ENCODE results near the gene KRTAP10-10. TPM values are rescaled to one million over a fixed set of nuclear protein-coding genes. Genes with fewer than 3 reads are reported as not detected.

KRTAP10-10 gene
- polyA plus RNA-seq, 1 donor (not counting 4 experiments of a cell fraction or from before 2014, with no cell fraction given), result not detected

DNA sequence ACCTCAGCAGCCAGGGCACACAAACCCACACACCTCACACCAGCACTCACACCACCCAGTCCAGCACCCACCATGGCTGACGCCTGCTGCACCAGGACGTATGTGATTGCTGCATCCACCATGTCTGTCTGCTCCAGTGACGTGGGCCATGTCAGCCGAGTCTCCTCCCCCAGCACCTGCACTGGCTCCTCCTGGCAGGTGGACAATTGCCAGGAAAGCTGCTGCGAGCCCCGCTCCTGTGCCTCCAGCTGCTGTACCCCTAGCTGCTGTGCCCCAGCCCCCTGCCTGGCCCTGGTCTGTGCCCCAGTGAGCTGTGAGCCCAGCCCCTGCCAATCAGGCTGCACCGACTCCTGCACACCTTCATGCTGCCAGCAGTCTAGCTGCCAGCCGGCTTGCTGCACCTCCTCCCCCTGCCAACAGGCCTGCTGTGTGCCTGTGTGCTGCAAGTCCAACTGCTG lies 25.1 kb upstream of the KRTAP10-10 start, which contains the start of gene KRTAP10-8:
Gene KRTAP10-8 (plus strand): TSS at position 51 of the 458 bp plus-strand sequence. CDS start 22 bp downstream, at position 73.
- Histone ChIP-seq H3K27me3 (ENCODE audit: control insufficient read depth, extremely low read depth, insufficient read depth, low read length) (peaks cover 19% of the 10 kb centered on the region), H3K9ac (ENCODE audit: control insufficient read depth, extremely low read depth, insufficient read depth, low read length) (no peak within 1 kb of the TSS), H2AFZ (ENCODE audit: control insufficient read depth, low read length) (no peak within 1 kb of the TSS), H3K36me3 (ENCODE audit: control insufficient read depth in 2 of 2, extremely low read depth in 1 of 2, insufficient read depth in 2 of 2, low read length in 2 of 2) (no peaks in the 10 kb centered on the region), H3K4me1 (ENCODE audit: control insufficient read depth, extremely low read depth, insufficient read depth, low read length) (peaks cover 7% of the 10 kb centered on the region), H4K20me1 (ENCODE audit: control insufficient read depth, extremely low read depth, insufficient read depth, low read length) (no peaks in the 10 kb centered on the region), H3K4me3 (ENCODE audit: control insufficient read depth in 2 of 3, extremely low read depth in 1 of 3, insufficient read depth in 2 of 3, low read depth in 1 of 3, low read length in 3 of 3) (no peak within 1 kb of the TSS), H3K4me2 (ENCODE audit: control insufficient read depth, extremely low read depth, insufficient read depth, low read depth, low read length) (no peak within 1 kb of the TSS), H3K79me2 (ENCODE audit: control insufficient read depth, insufficient read depth, low read length) (no peaks in the 10 kb centered on the region), H3K27ac (ENCODE audit: control insufficient read depth, insufficient read depth, low read length) (no peak within 1 kb of the TSS), H3K9me1 (ENCODE audit: control insufficient read depth, extremely low read depth, insufficient read depth, low read length) (no peaks in the 10 kb centered on the region), H3K9me3 (ENCODE audit: control insufficient read depth, low read depth, low read length) (peaks cover 7% of the 10 kb centered on the region)
- DNase-seq (ENCODE audit: low read depth, low spot score) (no peak), FAIRE-seq (no peak)
- dilution Hi-C loops (cut with MboI; ENCODE audit: extremely low pct_ligation_motif_present, low sequenced_read_pairs), result no loop called here
- TF ChIP-seq, protein P1, sequence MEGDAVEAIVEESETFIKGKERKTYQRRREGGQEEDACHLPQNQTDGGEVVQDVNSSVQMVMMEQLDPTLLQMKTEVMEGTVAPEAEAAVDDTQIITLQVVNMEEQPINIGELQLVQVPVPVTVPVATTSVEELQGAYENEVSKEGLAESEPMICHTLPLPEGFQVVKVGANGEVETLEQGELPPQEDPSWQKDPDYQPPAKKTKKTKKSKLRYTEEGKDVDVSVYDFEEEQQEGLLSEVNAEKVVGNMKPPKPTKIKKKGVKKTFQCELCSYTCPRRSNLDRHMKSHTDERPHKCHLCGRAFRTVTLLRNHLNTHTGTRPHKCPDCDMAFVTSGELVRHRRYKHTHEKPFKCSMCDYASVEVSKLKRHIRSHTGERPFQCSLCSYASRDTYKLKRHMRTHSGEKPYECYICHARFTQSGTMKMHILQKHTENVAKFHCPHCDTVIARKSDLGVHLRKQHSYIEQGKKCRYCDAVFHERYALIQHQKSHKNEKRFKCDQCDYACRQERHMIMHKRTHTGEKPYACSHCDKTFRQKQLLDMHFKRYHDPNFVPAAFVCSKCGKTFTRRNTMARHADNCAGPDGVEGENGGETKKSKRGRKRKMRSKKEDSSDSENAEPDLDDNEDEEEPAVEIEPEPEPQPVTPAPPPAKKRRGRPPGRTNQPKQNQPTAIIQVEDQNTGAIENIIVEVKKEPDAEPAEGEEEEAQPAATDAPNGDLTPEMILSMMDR (optimal IDR thresholded peaks at IDR 0.05 in 1 of 3, IDR thresholded peaks at IDR 0.05 in 1 of 3, conservative IDR thresholded peaks at IDR 0.05 in 1 of 3; ENCODE audit: extremely low read depth in 1 of 3, insufficient read depth in 2 of 3, low read length in 3 of 3), result no peak
- no peak for TF ChIP-seq EZH2 (IDR thresholded peaks at IDR 0.05; ENCODE audit: low read length)

DNA sequence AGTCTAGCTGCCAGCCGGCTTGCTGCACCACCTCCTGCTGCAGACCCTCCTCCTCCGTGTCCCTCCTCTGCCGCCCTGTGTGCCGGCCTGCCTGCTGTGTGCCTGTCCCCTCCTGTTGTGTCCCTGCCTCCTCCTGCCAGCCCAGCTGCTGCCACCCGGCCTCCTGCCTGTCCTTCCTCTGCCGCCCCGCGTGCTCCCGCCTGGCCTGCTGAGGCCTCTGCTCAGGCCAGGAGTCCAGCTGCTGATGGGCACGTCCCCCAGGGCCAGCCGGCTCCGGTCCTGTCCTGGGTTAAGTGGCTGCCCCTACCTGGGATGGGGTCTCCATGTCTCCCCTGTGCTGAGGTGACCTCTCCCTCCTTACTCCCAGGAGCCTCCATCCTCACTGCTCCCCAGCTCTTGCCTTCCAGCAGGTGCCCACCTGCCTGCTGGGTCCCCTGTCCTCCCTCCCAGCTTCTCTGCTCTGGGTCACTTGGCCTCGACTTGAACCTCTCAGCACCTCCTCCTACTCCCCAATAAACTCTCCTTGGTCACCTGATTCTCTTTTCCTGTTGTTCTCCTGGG lies 24.4 kb upstream of the KRTAP10-10 start:
- Histone ChIP-seq H3K4me2 (ENCODE audit: control insufficient read depth, extremely low read depth, insufficient read depth, low read depth, low read length) (no peak overlapping the region), H3K9ac (ENCODE audit: control insufficient read depth, extremely low read depth, insufficient read depth, low read length) (no peak overlapping the region), H3K27me3 (ENCODE audit: control insufficient read depth, extremely low read depth, insufficient read depth, low read length) (peaks cover 19% of the 10 kb centered on the region), H3K27ac (ENCODE audit: control insufficient read depth, insufficient read depth, low read length) (no peak overlapping the region), H3K36me3 (ENCODE audit: control insufficient read depth in 2 of 2, extremely low read depth in 1 of 2, insufficient read depth in 2 of 2, low read length in 2 of 2) (no peaks in the 10 kb centered on the region), H2AFZ (ENCODE audit: control insufficient read depth, low read length) (no peak overlapping the region), H3K9me3 (ENCODE audit: control insufficient read depth, low read depth, low read length) (peaks cover 7% of the 10 kb centered on the region), H3K4me1 (ENCODE audit: control insufficient read depth, extremely low read depth, insufficient read depth, low read length) (peaks cover 7% of the 10 kb centered on the region), H4K20me1 (ENCODE audit: control insufficient read depth, extremely low read depth, insufficient read depth, low read length) (no peaks in the 10 kb centered on the region), H3K9me1 (ENCODE audit: control insufficient read depth, extremely low read depth, insufficient read depth, low read length) (no peaks in the 10 kb centered on the region), H3K4me3 (ENCODE audit: control insufficient read depth in 2 of 3, extremely low read depth in 1 of 3, insufficient read depth in 2 of 3, low read depth in 1 of 3, low read length in 3 of 3) (no peak overlapping the region), H3K79me2 (ENCODE audit: control insufficient read depth, insufficient read depth, low read length) (no peaks in the 10 kb centered on the region)
- FAIRE-seq (no peak), DNase-seq (ENCODE audit: low read depth, low spot score) (no peak)
- dilution Hi-C loops (cut with MboI; ENCODE audit: extremely low pct_ligation_motif_present, low sequenced_read_pairs), result no loop called here
- TF ChIP-seq EZH2 (IDR thresholded peaks at IDR 0.05; ENCODE audit: low read length), result no peak
- TF ChIP-seq, protein P1 (optimal IDR thresholded peaks at IDR 0.05 in 1 of 3, IDR thresholded peaks at IDR 0.05 in 1 of 3, conservative IDR thresholded peaks at IDR 0.05 in 1 of 3; ENCODE audit: extremely low read depth in 1 of 3, insufficient read depth in 2 of 3, low read length in 3 of 3), result no peak

All from keratinocyte (primary cell).